SU-DHL-6 (cell line): ENCODE data around the gene CCDC90B.

Experiments used
- EZH2phosphoT487 ChIP-seq: fragments of 200-600 bp; sonication (generic), shearing (Covaris generic); conservative IDR thresholded peaks from 2 replicates; pipeline ENCODE4 v1.6.1; 2018; ENCODE audit warnings: mild to moderate bottlenecking, antibody characterized with exemption, low read length, moderate library complexity, mixed read lengths
- TF ChIP-seq, protein P1 (sequence below): fragments of 200-600 bp; sonication (generic); IDR thresholded peaks from one replicate; pipeline ENCODE4 v1.5.1; 2017; ENCODE audit warnings: antibody characterized with exemption, mild to moderate bottlenecking, low read length, moderate library complexity; ENCODE audit not compliant: insufficient read depth, poor library complexity, severe bottlenecking

GRCh38 chr11:83299681-83300080 lies 13.5 kb upstream of the CCDC90B start:
- TF ChIP-seq, protein P1, sequence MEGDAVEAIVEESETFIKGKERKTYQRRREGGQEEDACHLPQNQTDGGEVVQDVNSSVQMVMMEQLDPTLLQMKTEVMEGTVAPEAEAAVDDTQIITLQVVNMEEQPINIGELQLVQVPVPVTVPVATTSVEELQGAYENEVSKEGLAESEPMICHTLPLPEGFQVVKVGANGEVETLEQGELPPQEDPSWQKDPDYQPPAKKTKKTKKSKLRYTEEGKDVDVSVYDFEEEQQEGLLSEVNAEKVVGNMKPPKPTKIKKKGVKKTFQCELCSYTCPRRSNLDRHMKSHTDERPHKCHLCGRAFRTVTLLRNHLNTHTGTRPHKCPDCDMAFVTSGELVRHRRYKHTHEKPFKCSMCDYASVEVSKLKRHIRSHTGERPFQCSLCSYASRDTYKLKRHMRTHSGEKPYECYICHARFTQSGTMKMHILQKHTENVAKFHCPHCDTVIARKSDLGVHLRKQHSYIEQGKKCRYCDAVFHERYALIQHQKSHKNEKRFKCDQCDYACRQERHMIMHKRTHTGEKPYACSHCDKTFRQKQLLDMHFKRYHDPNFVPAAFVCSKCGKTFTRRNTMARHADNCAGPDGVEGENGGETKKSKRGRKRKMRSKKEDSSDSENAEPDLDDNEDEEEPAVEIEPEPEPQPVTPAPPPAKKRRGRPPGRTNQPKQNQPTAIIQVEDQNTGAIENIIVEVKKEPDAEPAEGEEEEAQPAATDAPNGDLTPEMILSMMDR = no peak
- no peak for TF ChIP-seq EZH2phosphoT487
